ENCODE results near the gene GFI1B.
"Not testable (repeated sequence)": the region's sequence is repeated elsewhere in the genome, so short reads cannot be mapped to it uniquely, and the experiment has no call there.

GFI1B gene

DNA sequence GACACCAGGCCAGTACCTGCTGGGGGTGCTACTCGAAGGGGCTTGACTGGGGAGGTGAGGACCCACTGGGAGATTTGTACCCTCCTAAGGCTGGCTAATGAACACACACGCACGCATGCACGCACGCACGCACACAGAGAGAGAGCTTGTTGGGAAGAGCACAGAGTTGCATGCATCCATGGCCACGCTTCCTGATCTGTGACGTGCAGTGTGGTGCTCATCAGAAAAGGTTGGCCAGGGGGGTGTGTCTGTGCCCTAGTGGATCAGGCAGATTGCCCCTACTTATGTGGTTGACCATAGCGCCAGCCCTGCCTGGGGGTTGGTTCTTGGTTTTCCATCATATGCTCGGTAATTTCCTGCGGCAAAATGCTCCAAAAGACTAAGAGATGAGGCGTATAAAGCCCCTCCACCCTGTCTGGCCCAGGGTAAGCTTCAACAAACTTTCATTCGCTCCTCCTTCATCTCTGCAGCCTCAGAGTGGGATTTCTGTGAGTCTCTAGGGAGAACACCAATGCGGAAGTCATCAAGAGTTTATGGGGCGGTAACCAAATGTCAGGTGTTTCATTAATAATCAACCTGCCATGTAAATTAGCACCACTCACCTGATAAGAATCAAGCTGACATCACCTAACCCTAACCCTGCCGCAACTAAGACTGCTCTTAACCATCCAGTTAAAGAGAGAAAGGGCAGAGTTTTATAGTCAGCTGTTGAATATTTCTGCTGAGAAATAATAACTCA lies 8.0 kb upstream of the GFI1B start:
- no peak for DNase-seq

GRCh38 chr9:132973166-132973565 lies 5.3 kb upstream of the GFI1B start:
- DNase-seq: no peak

DNA sequence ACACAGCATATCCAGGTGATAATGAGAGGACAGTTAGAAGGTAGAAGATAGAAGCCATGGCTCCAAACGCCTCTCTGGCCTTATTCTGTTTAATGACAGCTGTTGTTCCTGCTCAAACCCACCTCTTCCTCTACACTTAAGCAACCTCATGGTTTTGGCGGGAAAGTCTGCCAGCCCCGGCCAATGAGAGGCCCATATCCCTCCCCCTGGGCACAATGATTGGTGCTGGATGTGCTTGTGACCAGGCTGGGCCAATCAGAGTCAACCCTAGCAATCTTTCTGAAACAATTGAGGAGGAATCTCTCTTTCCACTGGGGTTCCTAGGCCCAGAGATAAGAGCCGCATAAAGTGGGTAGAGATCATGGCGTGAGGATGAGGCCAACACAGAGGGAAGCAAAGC lies 4.8 kb upstream of the GFI1B start:
- no peak for DNase-seq

- no peak for DNase-seq
These were observed 2.5 kb upstream of the GFI1B start for GRCh38 chr9:132975961-132976360.

DNA sequence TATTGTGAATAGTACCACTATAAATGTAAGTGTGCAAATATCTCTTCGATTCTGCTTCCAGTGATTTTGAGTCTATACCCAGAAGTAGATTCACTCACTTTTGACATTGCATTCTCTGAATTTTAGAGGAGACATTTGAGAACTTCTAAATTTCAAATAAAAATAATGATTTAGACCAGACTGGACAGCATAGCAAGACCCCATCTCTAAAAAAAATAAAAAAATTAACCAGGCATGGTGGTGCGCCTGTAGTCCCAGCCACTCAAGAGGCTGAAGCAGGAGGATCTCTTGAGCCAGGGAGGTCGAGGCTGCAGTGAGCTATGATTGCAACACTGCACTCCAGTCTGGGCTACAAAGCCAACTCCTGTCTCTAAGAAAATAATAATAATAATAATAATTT lies 1.9 kb upstream of the GFI1B start:
- DNase-seq: no peak

DNA sequence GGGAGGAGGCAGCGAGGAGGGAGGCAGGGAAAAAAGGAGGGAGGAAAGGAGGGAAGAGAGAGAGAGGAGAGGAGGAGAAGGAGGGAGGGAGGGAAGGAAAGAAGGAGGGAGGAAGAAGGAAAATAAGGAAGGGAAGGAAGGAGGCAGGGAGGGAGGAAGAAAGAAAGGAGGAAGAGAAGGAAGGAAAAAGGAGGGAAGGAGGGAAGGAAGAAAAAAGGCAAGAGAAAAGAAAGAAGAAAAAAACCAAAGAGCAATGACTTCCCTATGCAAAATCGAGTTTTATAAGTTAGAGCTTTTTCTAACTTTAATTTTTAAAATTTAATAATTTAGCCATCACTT lies 413 bp upstream of the GFI1B start:
- DNase-seq: no peak

DNA sequence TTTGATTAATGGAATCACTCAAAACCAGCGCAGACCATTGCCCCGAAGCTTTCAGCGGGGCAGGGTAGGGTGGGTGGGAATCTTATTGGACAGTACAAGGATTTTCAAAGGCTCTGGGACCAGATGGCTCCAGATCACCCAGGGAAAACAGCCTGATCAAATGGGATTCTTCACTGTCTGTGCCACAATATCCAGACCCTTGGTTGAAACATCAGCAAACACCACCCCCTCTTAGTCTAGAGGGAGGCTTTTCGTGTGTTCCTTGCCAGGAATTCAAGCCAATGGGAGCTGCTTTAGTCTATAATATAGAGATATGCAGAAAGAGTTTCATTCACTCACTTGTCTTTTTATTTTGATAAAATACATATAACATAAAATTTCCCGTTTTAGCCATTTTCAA lies 1.7 kb downstream of the GFI1B start:
- DNase-seq: no peak

DNA sequence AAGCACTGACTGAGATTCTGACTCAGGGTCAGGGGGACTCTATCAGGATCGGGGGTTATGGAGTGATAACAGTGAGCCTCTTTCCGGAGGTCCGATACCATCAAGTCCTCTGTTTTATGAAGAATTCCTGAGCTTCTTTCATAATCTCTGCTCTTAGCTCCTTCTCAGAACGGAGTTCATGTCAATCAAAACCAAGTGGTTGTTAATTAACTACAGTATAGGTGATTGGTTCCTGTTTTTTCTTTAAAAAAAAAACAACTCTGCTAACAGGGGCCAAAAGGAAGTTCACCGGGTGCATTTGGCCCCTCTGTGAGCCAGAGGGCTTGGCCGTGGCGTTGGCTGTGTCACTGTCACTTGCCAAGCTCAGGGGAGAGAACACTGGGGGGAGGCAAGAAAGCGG lies 4.0 kb downstream of the GFI1B start:
- DNase-seq: no peak

- no peak for DNase-seq
These were observed 5.2 kb downstream of the GFI1B start for GRCh38 chr9:132983491-132984201.

GRCh38 chr9:132984202-132985070 lies 5.9 kb downstream of the GFI1B start:
- DNase-seq: no peak

- no peak for DNase-seq
These were observed 6.5 kb downstream of the GFI1B start for GRCh38 chr9:132985071-132985350.

DNA sequence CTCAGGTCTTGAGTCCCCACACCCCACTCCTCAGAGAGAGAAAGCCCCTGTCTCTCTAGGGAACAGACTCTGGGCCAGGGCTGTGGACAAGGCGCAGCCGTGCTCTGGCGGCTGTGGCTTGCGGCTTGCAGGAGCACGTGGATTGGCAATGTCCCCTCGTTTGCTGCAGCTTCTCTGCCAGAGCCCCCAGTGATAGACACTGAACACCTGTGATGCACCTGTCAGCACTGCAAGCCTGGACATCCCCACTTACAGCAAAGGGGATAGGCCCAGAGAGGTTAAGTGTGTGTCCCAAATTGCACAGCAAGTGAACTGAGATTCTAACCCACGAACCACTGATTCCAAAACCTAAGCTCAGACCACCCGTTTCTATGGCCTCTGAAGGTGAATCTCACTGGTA lies 7.0 kb downstream of the GFI1B start:
- DNase-seq: no peak

- no peak for DNase-seq
These were observed 7.6 kb downstream of the GFI1B start for GRCh38 chr9:132986114-132986513.

DNA sequence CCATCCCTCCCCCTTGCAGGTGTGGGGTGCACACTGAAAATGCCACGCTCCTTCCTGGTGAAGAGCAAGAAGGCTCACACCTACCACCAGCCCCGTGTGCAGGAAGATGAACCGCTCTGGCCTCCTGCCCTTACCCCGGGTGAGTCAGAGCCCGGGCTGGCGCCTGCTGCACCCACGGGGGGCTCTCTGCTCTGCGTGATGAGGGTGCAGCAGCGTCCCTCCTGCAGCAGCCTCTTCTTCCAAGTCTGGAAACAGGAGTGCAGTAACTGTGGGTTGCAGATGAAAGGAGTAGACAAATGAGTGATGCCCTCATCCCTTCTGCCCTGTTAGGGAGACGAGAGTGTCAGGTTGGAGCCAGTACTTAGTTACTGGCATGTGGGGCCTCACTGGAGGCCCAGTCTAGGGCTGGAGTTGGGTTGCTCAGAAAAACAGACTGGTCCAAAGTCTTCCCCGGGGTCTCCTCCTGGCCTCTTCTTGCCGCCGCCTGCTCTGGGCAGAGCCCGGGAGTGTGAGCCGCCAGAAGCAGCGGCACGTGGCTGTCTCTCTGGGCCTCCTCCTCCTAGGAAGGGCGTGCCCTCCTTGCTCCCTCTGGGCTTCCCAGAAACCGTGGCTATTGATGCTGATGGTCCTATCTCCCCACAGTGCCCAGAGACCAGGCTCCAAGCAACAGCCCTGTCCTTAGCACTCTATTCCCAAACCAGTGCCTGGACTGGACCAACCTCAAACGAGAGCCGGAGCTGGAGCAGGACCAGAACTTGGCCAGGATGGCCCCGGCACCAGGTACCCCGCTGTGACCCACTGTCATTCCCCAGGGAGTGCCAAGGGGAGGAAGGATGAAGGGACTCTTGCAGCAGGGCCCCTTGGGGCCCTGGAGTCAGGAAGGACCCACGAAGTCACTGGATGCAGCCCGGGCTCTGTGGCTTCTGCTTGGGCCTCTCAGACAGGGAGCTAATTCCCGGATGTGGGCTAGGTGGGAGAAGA lies 8.4 kb downstream of the GFI1B start:
- DNase-seq: no peak

GRCh38 chr9:132988244-132989013 lies 9.9 kb downstream of the GFI1B start:
- no peak for DNase-seq

GRCh38 chr9:132989014-132989310 lies 10.5 kb downstream of the GFI1B start:
- DNase-seq: no peak

GRCh38 chr9:132989414-132989996 lies 11.0 kb downstream of the GFI1B start:
- DNase-seq: no peak

GRCh38 chr9:132989998-132990557 lies 11.6 kb downstream of the GFI1B start:
- not testable (repeated sequence) for DNase-seq

GRCh38 chr9:132990781-132991180 lies 12.3 kb downstream of the GFI1B start:
- no peak for DNase-seq

- no peak for DNase-seq
These were observed 13.1 kb downstream of the GFI1B start for GRCh38 chr9:132991351-132992300.

Measured in CD4-positive, alpha-beta T cell treated with Interleukin-10 for 1 hour (primary cell).